ENCODE results near the gene MAB21L4. TPM values are rescaled to one million over a fixed set of nuclear protein-coding genes. Genes with fewer than 3 reads are reported as not detected.
A peak's percentile ranks its signal among the peaks of the same experiment; 100 is the strongest.

Gene MAB21L4
- total and polyA plus RNA-seq, 9 donors: 0.04 to 0.48 (median 0.23) TPM; not detected in 4

DNA sequence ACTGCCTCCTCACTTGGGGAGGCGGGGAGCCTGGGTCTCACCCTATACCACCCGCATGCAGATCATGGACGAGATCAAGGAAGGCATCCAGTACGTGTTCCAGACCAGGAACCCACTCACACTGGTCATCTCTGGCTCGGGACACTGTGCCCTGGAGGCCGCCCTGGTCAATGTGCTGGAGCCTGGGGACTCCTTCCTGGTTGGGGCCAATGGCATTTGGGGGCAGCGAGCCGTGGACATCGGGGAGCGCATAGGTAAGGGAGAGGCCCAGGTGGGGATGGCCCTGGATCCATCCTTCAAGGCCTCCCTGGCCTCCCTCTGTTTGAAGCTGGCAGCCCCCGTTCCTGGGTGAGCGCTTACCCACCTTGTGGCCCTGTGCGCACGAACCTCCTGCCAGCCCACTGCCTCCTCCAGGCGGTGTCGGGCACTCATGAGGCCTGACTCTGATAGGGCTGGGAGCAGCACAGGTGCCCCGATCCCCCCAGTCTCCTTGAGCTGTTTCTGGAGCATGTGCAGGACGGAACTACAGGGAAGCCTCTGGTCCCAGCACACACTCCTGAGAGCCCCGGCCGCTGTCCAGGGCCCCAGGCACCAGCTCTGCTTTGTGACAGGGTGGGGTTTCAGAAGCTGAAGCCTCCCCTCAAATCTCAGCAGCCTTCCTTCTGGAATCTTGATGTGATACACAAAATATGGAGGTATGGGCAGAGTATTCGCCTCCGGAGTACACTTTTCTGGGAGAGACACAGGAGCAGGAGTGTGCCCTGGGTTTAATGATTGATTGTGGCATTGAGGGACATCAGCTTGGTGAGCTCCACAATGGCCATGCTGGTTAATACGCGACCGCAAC, 26.6 kb downstream of the MAB21L4 start:
- Histone ChIP-seq H3K36me3 (no peaks in the 10 kb centered on the region), H3K27ac (no peak overlapping the region), H3K4me3 (no peak overlapping the region), H3K27me3 (no peaks in the 10 kb centered on the region), H3K9me3 (no peaks in the 10 kb centered on the region), H3K4me1 (ENCODE audit: insufficient read depth) (no peaks in the 10 kb centered on the region)
- WGBS, 3 donors: 88 to 94% (median 93%) methylated on average over 24 to 25 of the region's 25 CpGs
- intact Hi-C loops (cut with DNase I): no loop called here
- DNase-seq: peak in 1 of 5 donors; percentile 22
- TF ChIP-seq POLR2A (IDR thresholded peaks at IDR 0.05) (no peak), EP300 (IDR thresholded peaks at IDR 0.05) (no peak)
- TF ChIP-seq, protein P1, sequence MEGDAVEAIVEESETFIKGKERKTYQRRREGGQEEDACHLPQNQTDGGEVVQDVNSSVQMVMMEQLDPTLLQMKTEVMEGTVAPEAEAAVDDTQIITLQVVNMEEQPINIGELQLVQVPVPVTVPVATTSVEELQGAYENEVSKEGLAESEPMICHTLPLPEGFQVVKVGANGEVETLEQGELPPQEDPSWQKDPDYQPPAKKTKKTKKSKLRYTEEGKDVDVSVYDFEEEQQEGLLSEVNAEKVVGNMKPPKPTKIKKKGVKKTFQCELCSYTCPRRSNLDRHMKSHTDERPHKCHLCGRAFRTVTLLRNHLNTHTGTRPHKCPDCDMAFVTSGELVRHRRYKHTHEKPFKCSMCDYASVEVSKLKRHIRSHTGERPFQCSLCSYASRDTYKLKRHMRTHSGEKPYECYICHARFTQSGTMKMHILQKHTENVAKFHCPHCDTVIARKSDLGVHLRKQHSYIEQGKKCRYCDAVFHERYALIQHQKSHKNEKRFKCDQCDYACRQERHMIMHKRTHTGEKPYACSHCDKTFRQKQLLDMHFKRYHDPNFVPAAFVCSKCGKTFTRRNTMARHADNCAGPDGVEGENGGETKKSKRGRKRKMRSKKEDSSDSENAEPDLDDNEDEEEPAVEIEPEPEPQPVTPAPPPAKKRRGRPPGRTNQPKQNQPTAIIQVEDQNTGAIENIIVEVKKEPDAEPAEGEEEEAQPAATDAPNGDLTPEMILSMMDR (IDR thresholded peaks at IDR 0.05): no peak

DNA sequence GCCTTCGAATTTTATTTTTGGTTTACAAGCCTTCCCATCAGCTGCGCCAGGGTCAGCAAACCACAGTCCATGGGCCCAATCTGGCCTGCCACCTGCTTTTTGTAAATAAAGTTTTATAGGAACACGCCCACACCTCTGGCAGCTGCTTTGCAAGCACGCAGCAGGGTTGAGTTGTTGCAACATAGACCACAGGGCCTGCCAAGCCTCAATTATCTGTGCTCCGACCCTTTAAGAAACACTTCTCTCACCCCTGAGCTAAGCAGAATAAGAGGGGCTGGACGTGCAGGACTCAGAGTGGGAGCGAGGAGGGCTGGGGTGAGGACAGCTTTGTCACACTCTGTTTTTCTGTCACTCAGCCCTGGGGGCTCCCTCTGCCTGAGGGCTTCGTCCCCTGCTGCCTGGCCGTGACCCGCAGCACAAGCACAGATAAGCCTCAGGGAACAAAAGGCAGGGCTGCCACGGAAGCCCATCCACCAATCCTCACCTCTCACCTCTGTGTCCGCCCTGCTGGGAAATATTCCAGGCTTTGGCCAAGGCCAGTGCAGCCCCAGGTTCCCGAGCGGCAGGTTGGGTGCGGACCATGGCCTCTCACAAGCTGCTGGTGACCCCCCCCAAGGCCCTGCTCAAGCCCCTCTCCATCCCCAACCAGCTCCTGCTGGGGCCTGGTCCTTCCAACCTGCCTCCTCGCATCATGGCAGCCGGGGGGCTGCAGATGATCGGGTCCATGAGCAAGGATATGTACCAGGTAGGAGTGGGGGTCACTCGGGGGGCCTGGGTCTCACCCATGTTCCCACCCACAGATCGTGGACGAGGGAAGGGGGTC, 27.5 kb downstream of the MAB21L4 start, which contains the start of gene AGXT:
TSS of gene AGXT (plus strand) at position 539 of the 823 bp plus-strand sequence. CDS start at position 581, 42 bp downstream.
- Histone ChIP-seq H3K9me3 (no peaks in the 10 kb centered on the region), H3K27ac (no peak within 1 kb of the TSS), H3K36me3 (no peaks in the 10 kb centered on the region), H3K4me3 (no peak within 1 kb of the TSS), H3K27me3 (no peaks in the 10 kb centered on the region), H3K4me1 (ENCODE audit: insufficient read depth) (no peaks in the 10 kb centered on the region)
- WGBS, 3 donors: 56 to 72% (median 65%) methylated on average over 18 to 21 of the region's 21 CpGs
- TF ChIP-seq, protein P1 (IDR thresholded peaks at IDR 0.05): no peak
- TF ChIP-seq EP300 (IDR thresholded peaks at IDR 0.05) (no peak), POLR2A (IDR thresholded peaks at IDR 0.05) (no peak)
- intact Hi-C loops (cut with DNase I): no loop called here
- DNase-seq: peak in 2 of 5 donors; percentile 27 to 40

DNA sequence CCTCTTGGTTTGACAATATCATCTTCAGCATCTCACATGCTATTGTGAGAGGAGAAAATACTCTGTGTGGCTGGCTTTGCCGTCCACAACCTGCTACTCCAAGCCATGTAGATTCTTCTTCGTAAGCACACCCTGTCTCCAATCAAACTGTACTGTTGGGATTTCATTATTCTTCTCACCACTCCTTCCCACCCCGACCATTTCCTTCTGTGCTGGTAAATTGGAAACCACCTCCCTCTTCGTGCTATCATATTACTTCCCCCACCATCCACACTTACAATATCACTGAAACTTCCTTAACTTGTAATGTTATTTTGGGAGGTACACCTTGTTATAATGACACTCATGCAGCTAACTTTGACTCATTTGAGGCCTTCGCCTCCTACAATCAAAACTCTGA, 30.6 kb downstream of the MAB21L4 start:
- Histone ChIP-seq H3K9me3 (no peaks in the 10 kb centered on the region), H3K36me3 (no peaks in the 10 kb centered on the region), H3K4me3 (no peak overlapping the region), H3K27ac (no peak overlapping the region), H3K4me1 (ENCODE audit: insufficient read depth) (no peaks in the 10 kb centered on the region), H3K27me3 (no peaks in the 10 kb centered on the region)
- no peak for DNase-seq
- 76 to 82% (median 81%) methylated on average over 5 of the region's 5 CpGs for WGBS, 3 donors
- TF ChIP-seq, protein P1 (IDR thresholded peaks at IDR 0.05): no peak
- TF ChIP-seq EP300 (IDR thresholded peaks at IDR 0.05) (no peak), POLR2A (IDR thresholded peaks at IDR 0.05) (no peak)
- intact Hi-C loops (cut with DNase I): no loop called here

DNA sequence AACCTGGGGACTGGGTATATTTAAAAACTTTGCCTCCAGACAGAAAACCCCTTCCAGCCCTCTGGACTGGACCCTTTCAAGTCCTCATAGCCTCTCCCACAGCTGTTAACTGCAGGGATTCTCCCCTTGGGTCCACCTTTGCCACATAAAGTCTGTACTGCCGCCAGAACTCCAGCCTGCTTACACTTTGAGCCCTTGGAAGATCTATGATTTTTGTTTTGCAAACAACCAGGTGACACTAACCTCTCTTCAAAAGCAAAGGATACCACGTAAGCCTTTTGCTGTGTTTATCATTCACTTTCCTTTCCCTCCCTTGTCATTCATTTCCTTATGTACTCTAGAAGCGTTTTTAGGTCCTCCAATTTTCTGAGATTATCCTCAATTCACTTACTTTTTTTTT, 31.5 kb downstream of the MAB21L4 start:
- intact Hi-C loops (cut with DNase I): no loop called here
- 65 to 85% (median 71%) methylated on average over 3 of the region's 3 CpGs for WGBS, 3 donors
- Histone ChIP-seq H3K27ac (no peak overlapping the region), H3K27me3 (no peaks in the 10 kb centered on the region), H3K4me1 (ENCODE audit: insufficient read depth) (no peaks in the 10 kb centered on the region), H3K36me3 (no peaks in the 10 kb centered on the region), H3K4me3 (no peak overlapping the region), H3K9me3 (no peaks in the 10 kb centered on the region)
- TF ChIP-seq EP300 (IDR thresholded peaks at IDR 0.05) (no peak), POLR2A (IDR thresholded peaks at IDR 0.05) (no peak)
- TF ChIP-seq, protein P1 (IDR thresholded peaks at IDR 0.05): no peak
- DNase-seq: no peak
